Activated T-cell treated with anti-CD3 and anti-CD28 coated beads, Interleukin-2, amount 50 U/mL, for 24 hours (primary cell): ENCODE data around the gene SNAPC4.

Experiments used
- DNase-seq: peaks from one replicate; pipeline ENCODE4 v3.0.0-alpha.2; 2020
- H3K27ac Mint-ChIP-seq: 2 replicates; pipeline ENCODE4 v1.8.0; 2020; ENCODE audit warnings: mild to moderate bottlenecking, mixed read lengths
- H3K27me3 Mint-ChIP-seq: 2 replicates; pipeline ENCODE4 v1.8.0; 2020; ENCODE audit warnings: mixed read lengths
- H3K36me3 Mint-ChIP-seq: 2 replicates; pipeline ENCODE4 v1.8.0; 2020; ENCODE audit warnings: low read depth, mixed read lengths
- H3K4me1 Mint-ChIP-seq: 2 replicates; pipeline ENCODE4 v1.8.0; 2020; ENCODE audit warnings: low read depth, mixed read lengths
- H3K4me3 Mint-ChIP-seq: 2 replicates; pipeline ENCODE4 v1.8.0; 2020; ENCODE audit warnings: mild to moderate bottlenecking, moderate library complexity, mixed read lengths
- H3K9me3 Mint-ChIP-seq: 2 replicates; pipeline ENCODE4 v1.8.0; 2020; ENCODE audit warnings: mixed read lengths

The SNAPC4 gene, protein sequence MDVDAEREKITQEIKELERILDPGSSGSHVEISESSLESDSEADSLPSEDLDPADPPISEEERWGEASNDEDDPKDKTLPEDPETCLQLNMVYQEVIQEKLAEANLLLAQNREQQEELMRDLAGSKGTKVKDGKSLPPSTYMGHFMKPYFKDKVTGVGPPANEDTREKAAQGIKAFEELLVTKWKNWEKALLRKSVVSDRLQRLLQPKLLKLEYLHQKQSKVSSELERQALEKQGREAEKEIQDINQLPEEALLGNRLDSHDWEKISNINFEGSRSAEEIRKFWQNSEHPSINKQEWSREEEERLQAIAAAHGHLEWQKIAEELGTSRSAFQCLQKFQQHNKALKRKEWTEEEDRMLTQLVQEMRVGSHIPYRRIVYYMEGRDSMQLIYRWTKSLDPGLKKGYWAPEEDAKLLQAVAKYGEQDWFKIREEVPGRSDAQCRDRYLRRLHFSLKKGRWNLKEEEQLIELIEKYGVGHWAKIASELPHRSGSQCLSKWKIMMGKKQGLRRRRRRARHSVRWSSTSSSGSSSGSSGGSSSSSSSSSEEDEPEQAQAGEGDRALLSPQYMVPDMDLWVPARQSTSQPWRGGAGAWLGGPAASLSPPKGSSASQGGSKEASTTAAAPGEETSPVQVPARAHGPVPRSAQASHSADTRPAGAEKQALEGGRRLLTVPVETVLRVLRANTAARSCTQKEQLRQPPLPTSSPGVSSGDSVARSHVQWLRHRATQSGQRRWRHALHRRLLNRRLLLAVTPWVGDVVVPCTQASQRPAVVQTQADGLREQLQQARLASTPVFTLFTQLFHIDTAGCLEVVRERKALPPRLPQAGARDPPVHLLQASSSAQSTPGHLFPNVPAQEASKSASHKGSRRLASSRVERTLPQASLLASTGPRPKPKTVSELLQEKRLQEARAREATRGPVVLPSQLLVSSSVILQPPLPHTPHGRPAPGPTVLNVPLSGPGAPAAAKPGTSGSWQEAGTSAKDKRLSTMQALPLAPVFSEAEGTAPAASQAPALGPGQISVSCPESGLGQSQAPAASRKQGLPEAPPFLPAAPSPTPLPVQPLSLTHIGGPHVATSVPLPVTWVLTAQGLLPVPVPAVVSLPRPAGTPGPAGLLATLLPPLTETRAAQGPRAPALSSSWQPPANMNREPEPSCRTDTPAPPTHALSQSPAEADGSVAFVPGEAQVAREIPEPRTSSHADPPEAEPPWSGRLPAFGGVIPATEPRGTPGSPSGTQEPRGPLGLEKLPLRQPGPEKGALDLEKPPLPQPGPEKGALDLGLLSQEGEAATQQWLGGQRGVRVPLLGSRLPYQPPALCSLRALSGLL (N-terminal part only)

GRCh38 chr9:136400038-136400834, at the start of gene SNAPC4:
Gene SNAPC4 (minus strand): TSS chr9:136400170. CDS start chr9:136398428, 1,742 bp downstream.
- H3K4me1 Mint-ChIP-seq, result peaks cover 61% of the 10 kb centered on the region
- no peaks in the 10 kb centered on the region for H3K27me3 Mint-ChIP-seq
- peak within 1 kb of the TSS; percentile 91 for H3K27ac Mint-ChIP-seq
- H3K9me3 Mint-ChIP-seq, result no peaks in the 10 kb centered on the region
- DNase-seq, result peak; percentile 92
- H3K4me3 Mint-ChIP-seq, result peak within 1 kb of the TSS; percentile 94
- peaks cover 81% of the 10 kb centered on the region for H3K36me3 Mint-ChIP-seq

- Mint-ChIP-seq H3K27ac (no peak overlapping the region), H3K27me3 (no peaks in the 10 kb centered on the region), H3K9me3 (no peaks in the 10 kb centered on the region), H3K36me3 (peaks cover 95% of the 10 kb centered on the region), H3K4me1 (no peaks in the 10 kb centered on the region), H3K4me3 (no peak overlapping the region)
- DNase-seq, result no peak
These were observed 48.7 kb upstream of the SNAPC4 start for GRCh38 chr9:136448655-136449054.

GRCh38 chr9:136447173-136447778, 47.3 kb upstream of the SNAPC4 start:
- Mint-ChIP-seq H3K36me3 (peaks cover 93% of the 10 kb centered on the region), H3K4me3 (no peak overlapping the region), H3K4me1 (no peaks in the 10 kb centered on the region), H3K27ac (peak overlapping the region; percentile 11), H3K9me3 (no peaks in the 10 kb centered on the region), H3K27me3 (no peaks in the 10 kb centered on the region)
- DNase-seq, result no peak

- Mint-ChIP-seq H3K27me3 (no peaks in the 10 kb centered on the region), H3K9me3 (no peaks in the 10 kb centered on the region), H3K4me3 (no peak overlapping the region), H3K4me1 (no peaks in the 10 kb centered on the region), H3K36me3 (peaks cover 93% of the 10 kb centered on the region), H3K27ac (no peak overlapping the region)
- no peak for DNase-seq
These were observed 45.8 kb upstream of the SNAPC4 start for GRCh38 chr9:136445799-136446198.

GRCh38 chr9:136444102-136444501, 44.1 kb upstream of the SNAPC4 start:
- H3K4me1 Mint-ChIP-seq, result peaks cover 6% of the 10 kb centered on the region

GRCh38 chr9:136443687-136444086, 43.7 kb upstream of the SNAPC4 start:
- H3K36me3 Mint-ChIP-seq, result peaks cover 84% of the 10 kb centered on the region
- H3K4me3 Mint-ChIP-seq, result no peak overlapping the region
- peaks cover 6% of the 10 kb centered on the region for H3K4me1 Mint-ChIP-seq
- no peaks in the 10 kb centered on the region for H3K27me3 Mint-ChIP-seq
- H3K9me3 Mint-ChIP-seq, result no peaks in the 10 kb centered on the region
- peak overlapping the region; percentile 40 for H3K27ac Mint-ChIP-seq
- no peak for DNase-seq

More at GRCh38 chr9:136444102-136444501, 44.1 kb upstream of the SNAPC4 start:
- no peaks in the 10 kb centered on the region for H3K27me3 Mint-ChIP-seq
- peaks cover 87% of the 10 kb centered on the region for H3K36me3 Mint-ChIP-seq
- H3K9me3 Mint-ChIP-seq, result no peaks in the 10 kb centered on the region
- no peak overlapping the region for H3K27ac Mint-ChIP-seq
- no peak for DNase-seq
- no peak overlapping the region for H3K4me3 Mint-ChIP-seq

DNA sequence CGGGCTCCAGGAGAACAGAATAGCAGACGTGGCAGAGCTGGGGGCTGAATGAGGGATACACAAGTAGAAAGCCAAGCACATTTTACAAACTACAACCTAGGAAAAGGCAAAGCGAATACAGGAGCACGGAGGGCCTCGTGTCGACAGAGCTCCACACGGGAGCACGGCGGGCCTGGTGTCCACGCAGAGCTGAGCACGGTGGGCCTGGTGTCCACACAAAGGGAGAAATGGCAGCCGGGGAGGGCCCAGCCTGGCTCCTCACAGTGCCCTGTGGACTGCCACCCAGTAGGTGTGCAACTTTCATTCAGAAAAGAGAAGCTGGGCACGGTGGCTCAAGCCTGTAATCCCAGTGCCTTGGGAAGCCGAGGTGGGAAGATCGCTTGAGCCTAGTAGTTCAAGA, 43.1 kb upstream of the SNAPC4 start:
- no peaks in the 10 kb centered on the region for H3K9me3 Mint-ChIP-seq
- H3K4me1 Mint-ChIP-seq, result peaks cover 10% of the 10 kb centered on the region
- H3K4me3 Mint-ChIP-seq, result no peak overlapping the region
- H3K27me3 Mint-ChIP-seq, result no peaks in the 10 kb centered on the region
- H3K36me3 Mint-ChIP-seq, result peaks cover 83% of the 10 kb centered on the region
- no peak overlapping the region for H3K27ac Mint-ChIP-seq
- no peak for DNase-seq

DNA sequence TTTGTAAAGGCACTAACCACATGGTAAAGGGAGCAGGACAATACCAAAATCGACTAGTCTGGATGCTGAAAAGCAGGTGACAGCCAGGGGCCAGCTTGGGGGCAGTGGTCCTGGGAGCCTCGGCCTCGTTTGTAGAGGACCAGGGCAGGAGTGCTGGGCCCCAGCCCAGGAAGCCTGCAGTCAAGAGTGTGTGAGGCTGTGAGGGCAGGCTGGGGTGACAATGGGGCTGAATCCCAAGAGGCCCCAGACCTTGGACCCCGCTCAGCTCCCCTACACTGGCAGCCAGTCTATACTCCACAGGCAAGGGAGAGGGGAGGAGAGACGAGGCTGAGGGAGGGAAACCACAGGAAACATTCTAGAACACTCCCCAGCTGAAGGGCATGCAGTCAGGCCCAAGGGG, 42.3 kb upstream of the SNAPC4 start:
- Mint-ChIP-seq H3K9me3 (no peaks in the 10 kb centered on the region), H3K27me3 (no peaks in the 10 kb centered on the region), H3K4me3 (no peak overlapping the region), H3K27ac (peak overlapping the region; percentile 9), H3K4me1 (peaks cover 17% of the 10 kb centered on the region), H3K36me3 (peaks cover 79% of the 10 kb centered on the region)
- DNase-seq, result no peak

DNA sequence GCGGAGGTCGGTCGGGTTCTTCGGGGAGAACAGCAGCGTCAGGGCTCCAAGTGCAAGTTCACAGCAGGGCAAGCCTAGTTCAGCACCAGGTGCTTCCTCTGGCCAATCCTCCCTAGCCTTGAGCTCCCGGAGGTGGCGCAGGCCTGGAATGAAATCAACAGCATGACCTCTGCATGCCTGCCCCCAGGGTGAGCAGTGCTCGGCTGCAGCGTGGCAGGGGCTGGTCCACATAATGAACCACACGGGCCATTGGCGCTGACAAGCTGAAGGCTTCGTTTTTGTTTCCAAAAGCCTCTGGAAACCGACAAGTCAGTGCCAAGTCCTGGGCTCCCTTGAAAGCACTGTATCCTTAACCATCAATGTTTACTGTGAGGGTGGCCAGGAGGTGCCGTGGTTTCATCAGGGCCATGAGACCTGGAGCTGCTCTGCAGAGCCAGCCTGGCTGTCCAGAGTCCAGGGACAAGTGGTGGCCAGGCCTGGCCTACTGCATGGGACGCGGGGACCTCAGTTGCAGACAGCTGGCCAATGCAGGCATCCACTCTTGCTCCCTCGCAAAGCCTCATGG, 41.8 kb upstream of the SNAPC4 start:
- H3K36me3 Mint-ChIP-seq, result peaks cover 79% of the 10 kb centered on the region
- H3K27ac Mint-ChIP-seq, result peak overlapping the region; percentile 59
- H3K27me3 Mint-ChIP-seq, result no peaks in the 10 kb centered on the region
- peaks cover 22% of the 10 kb centered on the region for H3K4me1 Mint-ChIP-seq
- H3K9me3 Mint-ChIP-seq, result no peaks in the 10 kb centered on the region
- DNase-seq, result no peak
- H3K4me3 Mint-ChIP-seq, result no peak overlapping the region

DNA sequence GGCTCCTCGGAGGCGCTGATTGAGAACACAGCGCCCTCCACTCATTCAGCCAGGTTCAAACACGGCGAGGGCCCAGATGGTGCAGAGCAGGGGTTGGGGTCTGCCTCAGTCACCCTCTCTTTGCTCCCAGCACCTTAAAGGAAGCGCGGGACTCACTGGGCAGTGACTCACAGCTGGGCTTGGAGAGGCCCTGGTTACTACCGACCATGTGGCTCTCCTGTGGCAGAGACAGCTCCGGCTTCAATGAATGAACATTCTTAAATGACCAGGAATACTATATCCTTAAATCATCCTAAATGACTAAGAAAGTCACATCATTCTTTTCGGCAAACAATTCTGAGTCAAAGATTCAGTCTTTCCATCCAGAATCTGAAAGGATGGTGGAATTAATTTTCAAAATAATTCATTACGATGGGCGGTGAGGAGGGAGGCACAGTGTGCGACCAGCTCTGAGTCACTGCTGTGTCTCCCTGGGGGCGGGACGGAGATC, 41.3 kb upstream of the SNAPC4 start:
- Mint-ChIP-seq H3K27ac (peak overlapping the region; percentile 59), H3K27me3 (no peaks in the 10 kb centered on the region), H3K9me3 (no peaks in the 10 kb centered on the region), H3K4me1 (peaks cover 27% of the 10 kb centered on the region), H3K36me3 (peaks cover 79% of the 10 kb centered on the region), H3K4me3 (no peak overlapping the region)
- DNase-seq, result no peak

GRCh38 chr9:136439481-136440408, 39.8 kb upstream of the SNAPC4 start, which contains the start of gene INPP5E:
Gene INPP5E (minus strand): TSS chr9:136439845. CDS start chr9:136439419, 426 bp downstream.
- peak; percentile 94 for DNase-seq
- H3K36me3 Mint-ChIP-seq, result peaks cover 73% of the 10 kb centered on the region
- H3K4me1 Mint-ChIP-seq, result peaks cover 33% of the 10 kb centered on the region
- H3K27ac Mint-ChIP-seq, result peak within 1 kb of the TSS; percentile 80
- no peaks in the 10 kb centered on the region for H3K27me3 Mint-ChIP-seq
- H3K9me3 Mint-ChIP-seq, result no peaks in the 10 kb centered on the region
- peak within 1 kb of the TSS; percentile 87 for H3K4me3 Mint-ChIP-seq
